Measurements from ENCODE around the gene OR2C1.

The OR2C1 gene

DNA sequence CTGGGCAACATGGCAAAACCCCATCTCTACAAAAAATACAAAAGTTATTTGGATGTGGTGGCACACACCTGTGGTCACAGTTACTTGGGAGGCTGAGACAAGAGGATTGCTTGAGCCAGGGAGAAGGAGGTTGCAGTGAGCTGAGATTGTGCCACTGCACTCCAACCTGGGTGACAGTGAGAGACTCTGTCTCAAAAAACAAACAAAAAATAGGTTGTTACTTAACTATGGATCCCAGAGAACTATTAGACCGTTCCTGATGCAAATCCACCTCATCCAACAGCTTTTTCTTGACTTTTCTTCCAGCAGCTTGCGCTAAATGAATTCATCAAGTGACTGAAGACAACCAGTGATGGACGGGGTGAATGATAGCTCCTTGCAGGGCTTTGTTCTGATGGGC is at the start of gene OR2C1:
Gene OR2C1, plus strand, starts transcription at position 301 of the 400 bp plus-strand sequence. Its CDS starts 52 bp downstream, at position 353.
- DNase-seq = no peak

- no peak for DNase-seq
Observed at GRCh38 chr16:3306078-3306477, 49.6 kb upstream of the OR2C1 start.

GRCh38 chr16:3311496-3311895 is 44.2 kb upstream of the OR2C1 start:
- no peak for DNase-seq

DNA sequence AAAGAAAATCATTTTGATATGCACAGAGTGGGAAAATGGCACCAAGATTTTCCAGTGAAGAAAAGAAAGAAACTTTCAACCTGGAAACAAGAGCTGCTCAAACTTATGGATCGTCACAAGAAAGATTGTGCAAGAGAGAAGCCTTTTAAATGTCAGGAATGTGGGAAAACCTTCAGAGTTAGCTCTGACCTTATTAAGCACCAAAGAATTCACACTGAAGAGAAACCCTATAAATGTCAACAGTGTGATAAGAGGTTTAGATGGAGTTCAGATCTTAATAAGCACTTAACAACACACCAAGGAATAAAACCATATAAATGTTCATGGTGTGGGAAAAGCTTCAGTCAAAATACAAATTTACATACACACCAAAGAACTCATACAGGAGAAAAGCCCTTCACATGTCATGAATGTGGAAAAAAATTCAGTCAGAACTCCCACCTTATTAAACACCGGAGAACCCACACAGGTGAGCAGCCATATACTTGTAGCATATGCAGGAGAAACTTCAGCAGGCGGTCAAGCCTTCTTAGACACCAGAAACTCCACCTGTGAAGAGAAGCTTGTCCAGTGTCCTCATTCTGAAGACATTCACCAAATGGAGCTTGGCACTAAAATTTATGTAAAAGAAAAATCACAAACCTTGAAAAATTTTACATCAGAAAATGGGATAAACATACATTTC is 38.2 kb upstream of the OR2C1 start:
- DNase-seq = no peak

- no peak for DNase-seq
Observed at GRCh38 chr16:3321816-3322215, 33.9 kb upstream of the OR2C1 start.

GRCh38 chr16:3327514-3327913 is 28.2 kb upstream of the OR2C1 start:
- no peak for DNase-seq

DNA sequence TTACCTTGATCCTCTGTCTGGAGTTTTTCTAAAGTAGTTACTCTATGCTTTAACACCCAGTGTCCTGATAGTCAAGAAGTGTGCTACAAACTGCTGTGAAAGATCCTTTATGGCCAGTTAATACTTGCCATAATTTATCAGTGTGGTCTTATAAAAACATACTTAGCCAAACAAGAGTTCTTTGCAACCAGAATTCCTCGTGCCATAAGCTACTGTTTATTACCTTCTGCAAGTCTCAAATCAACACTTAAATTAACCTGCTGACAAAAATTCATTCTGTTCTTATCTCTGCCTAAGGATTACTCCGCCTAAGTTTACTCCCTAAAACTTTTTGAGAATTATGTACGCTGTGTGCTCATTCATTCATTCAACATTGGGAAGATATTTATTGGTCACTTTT is 27.6 kb upstream of the OR2C1 start:
- DNase-seq = no peak

- no peak for DNase-seq
Observed at GRCh38 chr16:3328643-3329042, 27.0 kb upstream of the OR2C1 start.

- DNase-seq = no peak
Observed at GRCh38 chr16:3346041-3346440, 9.6 kb upstream of the OR2C1 start.

DNA sequence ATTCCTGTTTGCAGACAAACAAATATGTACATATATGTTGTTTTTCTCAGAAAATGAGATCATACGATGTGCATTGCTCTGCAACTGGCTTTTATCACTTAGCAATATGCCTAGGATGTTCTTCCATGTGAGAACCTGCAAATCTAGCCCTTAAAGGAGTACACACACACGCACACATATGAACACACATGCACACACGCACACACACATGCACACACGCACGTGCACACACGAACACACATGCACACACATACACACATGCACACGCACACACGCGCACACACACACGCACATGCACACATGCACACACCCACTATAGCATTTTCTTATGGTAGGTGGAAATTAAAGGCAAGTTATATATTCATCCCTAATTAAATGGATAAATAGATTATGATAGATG is 8.1 kb upstream of the OR2C1 start:
- no peak for DNase-seq

- no peak for DNase-seq
Observed at GRCh38 chr16:3348547-3349167, 7.0 kb upstream of the OR2C1 start.

GRCh38 chr16:3349175-3349574 is 6.5 kb upstream of the OR2C1 start:
- DNase-seq = no peak

- no peak for DNase-seq
Observed at GRCh38 chr16:3356118-3356517, 429 bp downstream of the OR2C1 start.

DNA sequence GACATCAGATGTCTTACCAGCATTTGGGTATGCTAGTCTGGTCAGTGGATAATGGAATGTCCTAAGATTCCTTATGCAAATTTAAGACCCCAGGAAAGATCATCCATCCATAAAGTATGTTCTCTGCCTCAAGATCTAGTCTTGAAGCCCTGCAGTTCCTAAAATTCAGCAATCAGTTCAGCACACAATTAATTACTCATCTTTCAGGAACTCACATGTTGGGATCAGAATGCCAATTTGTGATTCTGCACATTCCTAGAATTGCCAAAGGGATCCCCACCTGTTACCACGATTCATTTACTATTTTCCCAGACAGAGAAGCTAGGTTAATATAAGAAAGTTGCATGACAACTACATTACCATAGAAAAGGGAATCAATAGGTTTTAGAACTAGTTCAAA is 3.2 kb downstream of the OR2C1 start:
- DNase-seq = no peak

DNA sequence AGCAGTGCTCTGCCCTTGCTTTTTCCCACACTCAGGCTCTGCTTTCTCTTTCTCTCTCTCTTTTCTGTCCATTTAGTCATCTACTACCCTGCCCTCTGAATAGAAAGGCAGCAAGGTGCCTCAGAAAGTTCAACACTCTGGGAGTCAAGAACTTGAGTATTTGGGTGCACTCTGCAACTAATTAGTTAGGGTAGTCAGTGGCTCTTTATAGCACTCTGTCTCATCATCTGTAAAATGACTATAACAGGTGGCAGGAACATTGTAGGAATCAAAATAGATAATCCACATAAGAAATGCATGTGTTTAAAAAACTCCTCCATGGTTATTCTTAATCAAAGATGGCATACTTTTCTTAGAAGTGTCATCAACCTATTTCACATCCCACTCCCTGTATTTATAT is 7.2 kb downstream of the OR2C1 start:
- no peak for DNase-seq

DNA sequence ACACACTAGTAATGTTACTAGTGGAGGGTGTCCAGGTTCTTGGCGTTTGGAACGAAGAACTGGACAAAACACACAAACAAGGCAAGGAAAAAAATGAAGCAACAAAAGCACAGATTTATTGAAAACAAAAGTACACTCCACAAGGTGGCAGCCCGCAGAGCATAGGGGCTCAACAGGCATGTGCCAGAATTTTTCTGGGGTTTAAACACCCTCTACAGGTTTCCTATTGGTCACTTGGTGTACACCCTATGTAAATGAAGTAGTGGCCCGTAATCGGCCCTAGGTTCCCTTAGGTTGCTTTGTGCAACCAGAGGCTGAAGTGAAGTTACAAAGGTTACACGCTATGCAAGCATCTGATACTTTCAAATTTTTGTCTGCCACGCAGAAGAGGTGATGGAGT is 8.1 kb downstream of the OR2C1 start:
- no peak for DNase-seq

DNA sequence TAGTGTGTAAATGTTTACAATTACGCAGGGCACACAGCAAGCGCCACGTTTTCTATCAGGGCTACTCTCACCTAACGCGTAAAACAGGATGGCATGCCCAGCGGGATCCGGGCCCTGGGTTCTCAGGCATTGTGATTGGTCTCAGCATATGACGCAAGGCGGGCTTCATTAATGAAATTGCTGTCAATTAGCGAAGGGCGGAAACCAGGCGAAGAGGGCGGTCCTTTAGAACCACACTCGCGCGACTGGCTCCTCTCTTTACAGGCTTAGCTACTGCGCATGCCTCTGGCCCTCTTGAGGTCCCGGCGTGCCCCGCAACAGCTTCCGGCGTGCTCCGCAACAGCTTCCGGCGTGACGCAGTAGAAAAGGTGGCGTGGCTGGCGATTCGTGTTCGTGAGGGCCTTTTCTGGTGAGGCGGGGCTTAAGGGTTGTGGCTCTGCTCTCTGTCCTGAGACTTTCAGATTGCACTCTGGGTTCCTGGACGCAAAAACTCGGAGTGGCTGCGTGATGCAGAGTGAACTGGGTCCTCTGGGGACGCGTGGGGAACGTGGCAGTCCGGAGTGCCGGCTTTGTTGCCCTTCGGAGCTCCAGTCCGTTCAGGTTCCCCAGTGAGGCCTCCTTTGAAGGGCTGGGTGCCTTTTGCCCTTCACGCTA is 9.2 kb downstream of the OR2C1 start:
- no peak for DNase-seq

DNA sequence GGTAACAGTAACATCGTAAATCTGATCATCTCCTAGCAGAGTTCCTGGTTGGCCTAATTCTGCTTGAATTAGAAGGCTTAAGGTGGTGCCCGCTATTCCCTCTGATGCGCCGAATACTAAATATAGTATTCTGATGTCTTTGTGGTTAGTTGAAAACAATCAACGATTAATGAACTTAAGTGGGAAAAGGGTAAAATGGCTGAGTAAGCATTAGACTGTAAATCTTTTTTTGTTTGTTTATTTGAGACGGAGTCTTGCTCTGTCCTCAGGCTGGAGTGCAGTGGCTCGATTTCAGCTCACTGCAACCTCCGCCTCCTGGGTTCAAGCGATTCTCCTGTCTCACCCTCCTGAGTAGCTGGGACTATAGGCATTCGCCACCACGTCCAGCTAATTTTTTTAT is 13.4 kb downstream of the OR2C1 start:
- DNase-seq = no peak

GRCh38 chr16:3375680-3376079 is 20.0 kb downstream of the OR2C1 start:
- DNase-seq = no peak

DNA sequence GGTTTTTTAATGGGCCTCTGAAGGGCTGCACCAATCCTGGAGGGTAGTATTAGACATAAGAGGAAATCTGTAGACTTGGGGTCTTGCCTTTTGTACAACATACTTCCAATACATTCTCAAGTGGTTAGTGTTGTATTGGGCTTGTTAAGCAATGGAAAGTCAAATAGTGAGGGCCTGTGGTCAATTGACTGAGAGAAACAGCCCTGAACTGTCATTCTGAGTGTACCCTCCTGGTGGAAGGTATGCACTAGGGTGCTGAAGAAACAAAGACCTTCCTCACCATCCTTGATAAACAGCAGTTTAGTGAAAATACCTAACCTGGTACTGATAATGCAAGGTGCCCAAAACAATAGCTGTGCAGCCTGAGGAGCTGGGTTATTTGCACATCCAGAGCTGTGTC is 22.2 kb downstream of the OR2C1 start:
- DNase-seq = no peak

DNA sequence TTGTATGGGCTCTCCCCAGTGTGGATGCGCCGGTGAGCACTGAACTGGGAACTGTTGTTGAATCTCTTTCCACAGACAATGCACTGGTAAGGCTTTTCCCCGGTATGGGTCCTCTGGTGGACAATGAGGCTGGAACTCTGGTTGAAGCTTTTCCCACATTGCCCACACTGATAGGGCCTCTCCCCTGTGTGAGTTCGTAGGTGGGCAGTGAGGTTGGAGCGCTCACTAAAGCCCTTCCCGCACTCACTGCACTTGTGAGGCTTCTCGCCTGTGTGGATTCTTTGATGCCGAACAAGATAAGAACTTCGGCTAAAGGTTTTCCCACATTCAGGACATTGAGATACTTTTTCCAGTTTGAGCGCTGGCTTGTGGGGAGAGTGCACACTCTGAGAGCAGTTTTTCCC is 27.4 kb downstream of the OR2C1 start:
- DNase-seq = no peak

- DNase-seq = no peak
Observed at GRCh38 chr16:3388325-3388724, 32.6 kb downstream of the OR2C1 start.

DNA sequence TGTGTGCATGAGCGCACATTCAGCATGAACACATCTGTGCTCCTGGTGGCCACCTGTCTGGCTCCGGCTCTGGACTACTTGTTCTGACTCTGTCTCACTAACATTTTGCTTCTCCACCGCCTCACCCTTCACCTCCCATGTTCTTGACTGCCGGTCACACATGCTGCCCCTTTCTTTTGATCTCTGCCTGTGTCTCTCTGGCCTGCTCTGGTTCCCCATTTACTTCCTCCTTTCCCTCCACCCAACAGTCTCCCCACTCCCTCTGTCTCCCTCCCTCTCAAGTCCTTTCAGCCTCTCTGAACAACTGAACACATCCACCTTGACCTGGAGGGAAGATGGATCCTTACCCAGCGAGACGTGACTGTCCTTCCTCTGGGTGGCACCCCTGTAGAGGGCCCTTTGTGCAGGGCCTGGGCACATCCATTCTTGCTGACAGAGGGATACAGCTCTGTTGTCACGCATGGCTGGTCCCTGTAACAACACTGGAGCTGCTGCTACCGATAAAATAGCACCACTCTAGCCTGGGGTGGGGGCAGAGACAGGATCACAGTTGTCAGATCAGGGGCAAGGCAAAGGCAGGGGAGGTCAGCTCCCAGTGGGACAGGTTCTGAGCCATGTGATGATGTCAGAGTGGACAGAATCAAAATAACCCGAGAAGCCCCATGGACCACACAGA is 34.1 kb downstream of the OR2C1 start:
- DNase-seq = no peak

DNA sequence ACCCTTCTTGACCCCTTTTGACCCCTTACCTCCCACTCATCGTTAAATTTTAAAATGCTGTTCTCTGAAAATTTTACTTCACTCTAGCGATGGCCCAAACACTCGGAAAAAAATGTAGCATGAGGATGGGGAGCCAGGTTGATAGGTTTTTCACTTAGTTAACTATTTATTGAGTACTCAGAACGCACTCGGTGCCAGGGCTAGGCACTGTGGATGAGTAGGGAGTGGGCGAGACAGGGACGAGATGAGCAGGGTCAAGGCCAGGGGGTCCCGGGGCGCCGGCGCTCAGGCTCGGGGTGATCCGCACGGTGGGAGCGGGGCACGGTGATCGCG is 44.7 kb downstream of the OR2C1 start:
- DNase-seq = no peak

All from NK-92 treated with Interleukin-12 subunit alpha and Interleukin-12 subunit beta, amount 100 ng/mL, for 24 hours (cell line).